GM08714 (cell line): ENCODE data around the gene CASP10.
"Not testable (repeated sequence)": the region's sequence is repeated elsewhere in the genome, so short reads cannot be mapped to it uniquely, and the experiment has no call there.

ENCODE experiments used
- H3K4me3 ChIP-seq: fragments of 200-500 bp; sonication (Bioruptor generic); 2 replicates; pipeline ENCODE4 v1.5.1; 2014; ENCODE audit warnings: mild to moderate bottlenecking, low read length, inconsistent platforms
- ZNF274 ChIP-seq: IDR thresholded peaks from 2 replicates; pipeline ENCODE4 v1.6.1; 2012; ENCODE audit warnings: mild to moderate bottlenecking, low read depth, low read length

CASP10 gene

GRCh38 chr2:201150454-201151020, 32.4 kb upstream of the CASP10 start:
- H3K4me3 ChIP-seq: no peak overlapping the region
- TF ChIP-seq ZNF274: no peak

DNA sequence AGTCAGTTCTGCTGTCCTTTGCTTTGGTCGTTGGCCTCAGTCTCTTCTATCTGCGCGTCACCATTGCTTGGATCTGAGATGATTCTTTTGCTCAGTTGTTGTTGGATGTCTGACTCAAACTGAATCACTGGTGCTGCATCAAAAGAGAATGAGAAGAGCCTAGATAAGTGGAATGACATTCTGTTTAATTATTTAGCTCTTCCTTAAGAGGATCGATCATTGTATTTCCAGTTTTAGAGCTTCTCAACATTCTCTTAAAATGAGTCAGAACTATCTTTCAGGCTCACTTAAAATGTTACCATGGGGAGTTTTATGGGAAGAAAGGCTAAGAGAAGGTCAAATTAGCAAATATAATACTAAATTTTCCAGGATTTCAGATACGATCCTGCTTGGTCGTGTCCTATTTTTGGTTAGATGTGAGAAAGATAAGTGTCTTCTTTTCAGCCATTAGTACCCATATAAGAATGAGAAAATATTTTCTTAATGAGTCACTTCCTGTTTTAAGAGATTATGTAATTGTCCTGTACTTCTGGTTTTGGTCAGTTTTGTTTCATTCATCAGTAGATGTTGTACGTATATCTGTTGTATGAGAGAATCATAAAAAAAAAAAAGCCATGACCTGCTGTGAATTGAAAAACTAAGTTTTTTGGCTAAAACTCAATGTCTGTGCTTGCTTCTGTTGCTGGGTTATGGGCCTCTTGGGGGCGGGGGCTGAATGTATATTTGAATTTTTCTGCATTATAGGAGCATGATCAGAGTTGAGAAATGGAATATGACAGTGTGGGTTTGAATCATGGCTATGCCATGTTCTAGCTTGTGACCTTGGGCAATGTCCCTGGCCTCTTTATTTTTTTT, 31.6 kb upstream of the CASP10 start:
- TF ChIP-seq ZNF274: no peak
- 0 out of 2 replicates have a peak overlapping the region, but pooled peaks have one; percentile 16 for H3K4me3 ChIP-seq

DNA sequence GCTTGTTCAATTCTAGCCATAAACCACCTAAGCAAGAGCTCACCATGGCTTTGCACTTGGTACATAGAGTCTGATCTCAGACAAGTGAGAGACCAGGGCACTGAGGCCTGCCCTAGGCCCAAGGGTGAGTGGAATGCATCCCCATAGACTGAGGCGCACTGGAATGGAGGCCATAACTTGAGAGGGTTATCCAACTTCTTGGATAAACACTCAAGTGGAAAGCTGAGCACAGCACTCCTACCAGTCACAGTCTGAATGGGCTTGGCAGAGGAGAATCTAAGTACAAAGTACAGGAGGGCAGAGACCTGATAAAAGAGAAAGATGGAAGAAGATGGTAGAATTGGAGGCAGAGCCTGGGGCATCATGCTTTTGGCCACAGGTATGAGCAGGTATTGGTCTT, 30.4 kb upstream of the CASP10 start:
- no peak overlapping the region for H3K4me3 ChIP-seq
- TF ChIP-seq ZNF274: no peak

DNA sequence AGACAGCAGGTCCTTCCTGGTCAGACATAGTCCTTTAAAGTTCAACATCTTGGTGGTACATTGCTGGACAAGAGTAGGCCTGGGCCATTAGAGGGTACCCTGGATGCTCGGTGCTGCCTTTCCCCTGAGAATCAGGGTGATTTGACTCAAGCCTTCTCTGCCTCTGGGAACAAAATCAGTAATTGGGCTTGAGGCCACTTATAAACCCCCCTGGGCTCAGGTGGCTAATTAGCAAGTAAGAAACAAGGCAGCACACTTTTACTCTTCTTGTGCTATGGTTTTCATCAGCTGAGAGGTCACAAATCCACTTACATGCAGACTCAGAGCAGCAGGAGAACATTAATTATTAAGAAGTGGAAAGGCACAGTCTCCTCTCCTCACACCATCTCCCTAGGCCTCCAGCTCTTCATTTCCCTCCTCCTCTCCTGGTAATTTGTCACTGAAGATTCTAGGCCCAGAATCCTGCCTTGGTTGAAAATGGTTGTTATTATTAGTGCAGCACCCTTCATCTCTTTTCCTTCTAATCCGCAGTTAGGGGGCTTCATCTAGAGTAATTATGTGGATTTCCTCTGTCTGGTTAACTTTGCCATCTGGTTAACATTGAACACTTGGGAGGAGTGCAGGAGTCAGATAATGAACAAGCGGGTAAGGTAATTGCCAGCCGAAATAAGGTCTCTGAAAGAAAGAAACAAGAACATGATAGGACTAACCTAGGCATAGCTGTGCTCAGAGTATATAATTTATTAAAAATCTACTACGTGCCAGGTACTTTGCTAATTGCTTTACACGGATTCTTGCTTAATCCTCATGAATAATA, 29.7 kb upstream of the CASP10 start:
- H3K4me3 ChIP-seq: no peak overlapping the region
- TF ChIP-seq ZNF274: no peak

GRCh38 chr2:201154615-201155399, 28.1 kb upstream of the CASP10 start:
- no peak for TF ChIP-seq ZNF274
- H3K4me3 ChIP-seq: no peak overlapping the region

- TF ChIP-seq ZNF274: no peak
- no peak overlapping the region for H3K4me3 ChIP-seq
Observed at GRCh38 chr2:201156036-201156435, 26.9 kb upstream of the CASP10 start.

DNA sequence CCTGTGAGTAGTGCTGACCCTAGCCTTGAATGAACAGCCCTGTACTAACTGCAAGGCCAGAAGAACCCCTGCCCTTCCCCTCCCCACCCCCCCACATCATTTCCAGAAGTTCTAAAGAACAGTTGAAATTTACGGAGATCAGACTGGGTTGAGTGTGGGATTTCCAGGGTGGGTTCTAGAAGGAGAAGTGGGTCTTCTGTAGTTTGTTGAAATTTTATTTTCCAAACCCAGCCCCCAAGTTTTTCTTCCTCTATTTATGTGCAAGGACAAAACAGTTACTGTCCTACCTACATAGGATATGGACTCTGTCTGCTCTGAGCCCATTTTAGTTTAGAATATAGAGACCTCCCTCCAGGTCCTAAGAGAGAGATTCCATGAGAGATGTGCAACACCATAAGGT, 26.3 kb upstream of the CASP10 start:
- no peak overlapping the region for H3K4me3 ChIP-seq
- no peak for TF ChIP-seq ZNF274

- H3K4me3 ChIP-seq: no peak overlapping the region
- no peak for TF ChIP-seq ZNF274
Observed at GRCh38 chr2:201157694-201158093, 25.2 kb upstream of the CASP10 start.

DNA sequence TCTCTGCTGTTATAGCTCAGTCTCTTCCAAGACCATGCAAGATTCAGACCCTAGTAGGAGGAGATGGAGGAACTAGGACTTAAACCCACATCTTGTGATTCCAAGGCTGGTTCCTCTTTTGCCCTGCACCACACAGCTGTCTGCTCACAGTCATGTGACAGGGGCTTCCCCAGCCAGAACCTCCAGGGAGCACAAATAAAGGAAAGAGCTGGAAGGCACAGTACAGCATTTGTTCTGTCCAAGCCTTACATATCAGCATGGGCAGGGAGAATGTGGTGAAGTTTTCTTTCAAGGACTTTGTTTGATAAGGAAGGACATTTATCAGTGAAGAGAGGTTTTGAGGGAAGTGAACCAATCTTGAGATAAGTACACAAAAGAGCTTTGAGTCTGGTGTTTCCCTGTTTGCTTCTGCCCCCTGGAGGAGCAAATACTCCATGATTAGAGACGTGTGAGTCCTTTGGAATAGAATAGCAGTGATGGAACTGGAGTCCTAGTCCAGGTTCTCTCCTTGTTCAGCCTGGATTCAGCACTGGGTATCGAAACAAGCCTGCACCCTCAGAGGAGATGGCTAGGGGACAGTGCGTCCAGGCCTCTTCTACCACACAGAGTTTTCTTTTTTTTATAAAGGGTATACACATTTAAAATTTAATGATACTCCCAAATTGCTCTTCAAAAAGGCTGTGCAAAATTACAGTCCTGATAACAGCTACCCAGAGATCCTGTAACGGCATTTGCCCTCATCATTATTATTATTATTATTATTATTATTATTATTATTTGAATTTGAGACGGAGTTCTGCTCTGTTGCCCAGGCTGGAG, 24.6 kb upstream of the CASP10 start:
- no peak overlapping the region for H3K4me3 ChIP-seq
- TF ChIP-seq ZNF274: no peak

DNA sequence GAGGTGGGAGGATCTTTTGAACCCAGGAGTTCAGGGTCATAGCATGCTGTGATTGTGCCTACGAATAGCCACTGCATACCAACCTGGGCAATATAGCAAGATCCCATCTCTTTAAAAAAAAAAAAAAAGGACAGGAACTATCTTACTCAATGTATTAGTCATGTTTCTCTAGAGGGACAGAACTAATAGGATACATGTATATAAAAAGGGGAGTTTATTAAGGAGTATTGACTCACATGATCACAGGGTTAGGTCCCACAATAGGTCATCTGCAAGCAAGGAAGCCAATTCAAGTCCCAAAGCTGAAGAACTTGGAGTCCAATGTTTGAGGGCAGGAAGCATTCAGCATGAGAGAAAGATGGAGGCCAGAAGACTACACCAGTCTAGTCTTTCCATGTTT, 18.8 kb upstream of the CASP10 start:
- no peak for TF ChIP-seq ZNF274
- no peak overlapping the region for H3K4me3 ChIP-seq

DNA sequence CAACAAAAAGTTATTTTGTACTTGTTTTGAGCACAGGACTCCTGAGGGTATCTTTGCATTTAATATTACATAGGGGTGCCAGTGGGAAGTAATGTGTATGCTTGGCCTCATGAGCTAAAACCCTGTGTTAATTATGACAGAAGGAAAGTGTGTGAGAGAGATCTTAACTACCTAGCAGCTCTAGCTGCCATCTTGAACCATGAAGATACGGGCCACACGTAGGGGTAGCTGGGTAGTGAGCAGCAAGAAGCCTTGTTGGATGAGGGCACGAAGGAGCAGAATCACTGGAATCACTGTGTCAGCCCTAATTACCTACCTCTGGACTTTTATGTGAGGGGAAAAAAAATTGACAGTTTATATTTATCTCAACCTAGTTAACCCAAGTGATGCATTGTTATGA, 15.4 kb upstream of the CASP10 start:
- no peak for TF ChIP-seq ZNF274

DNA sequence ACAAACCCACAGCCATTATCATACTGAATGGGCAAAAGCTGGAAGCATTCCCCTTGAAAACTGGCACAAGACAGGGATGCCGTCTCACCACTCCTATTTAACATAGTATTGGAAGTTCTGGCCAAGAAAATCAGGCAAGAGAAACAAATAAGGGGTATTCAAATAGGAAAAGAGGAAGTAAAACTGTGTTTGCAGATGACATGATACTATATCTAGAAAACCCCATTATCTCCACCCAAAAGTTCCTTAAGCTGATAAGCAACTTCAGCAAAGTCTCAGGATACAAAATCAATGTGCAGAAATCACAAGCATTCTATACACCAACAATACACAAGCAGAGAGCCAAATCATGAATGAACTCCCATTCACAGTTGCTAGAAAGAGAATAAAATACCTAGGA, 14.4 kb upstream of the CASP10 start:
- H3K4me3 ChIP-seq: not testable (repeated sequence)

More for the DNA sequence above, 15.4 kb upstream of the CASP10 start:
- no peak overlapping the region for H3K4me3 ChIP-seq

- no peak for TF ChIP-seq ZNF274
- no peak overlapping the region for H3K4me3 ChIP-seq
Observed at GRCh38 chr2:201171259-201171814, 11.6 kb upstream of the CASP10 start.

DNA sequence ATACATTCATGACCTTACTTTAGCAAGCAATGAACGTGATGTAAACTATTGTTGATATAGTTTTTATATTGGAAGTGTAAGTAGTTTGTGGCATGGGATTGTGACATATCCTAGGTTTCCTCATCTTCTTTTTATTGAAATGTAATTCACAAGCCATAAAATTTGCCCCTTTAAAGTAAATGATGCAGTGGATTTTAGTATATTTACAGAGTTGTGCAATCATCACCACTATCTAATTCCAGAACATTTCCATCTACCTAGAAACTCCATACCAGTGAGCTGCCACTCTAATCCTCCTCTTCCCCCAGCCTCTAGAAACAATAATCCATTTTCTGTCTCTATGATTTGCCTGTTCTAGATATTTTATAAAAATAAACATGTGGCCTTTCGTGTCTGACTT, 10.7 kb upstream of the CASP10 start:
- H3K4me3 ChIP-seq: no peak overlapping the region
- no peak for TF ChIP-seq ZNF274
